GM18909 (cell line): ENCODE data around the gene HOXB13.
"Not testable (repeated sequence)": the region's sequence is repeated elsewhere in the genome, so short reads cannot be mapped to it uniquely, and the experiment has no call there.

Experiments used
- ATAC-seq: cut with Tn5 transposase; IDR thresholded peaks from one replicate; pipeline ENCODE4 v1.9.1; 2021; ENCODE audit warnings: mild to moderate bottlenecking; ENCODE audit not compliant: unreplicated experiment, poor library complexity

HOXB13 gene

DNA sequence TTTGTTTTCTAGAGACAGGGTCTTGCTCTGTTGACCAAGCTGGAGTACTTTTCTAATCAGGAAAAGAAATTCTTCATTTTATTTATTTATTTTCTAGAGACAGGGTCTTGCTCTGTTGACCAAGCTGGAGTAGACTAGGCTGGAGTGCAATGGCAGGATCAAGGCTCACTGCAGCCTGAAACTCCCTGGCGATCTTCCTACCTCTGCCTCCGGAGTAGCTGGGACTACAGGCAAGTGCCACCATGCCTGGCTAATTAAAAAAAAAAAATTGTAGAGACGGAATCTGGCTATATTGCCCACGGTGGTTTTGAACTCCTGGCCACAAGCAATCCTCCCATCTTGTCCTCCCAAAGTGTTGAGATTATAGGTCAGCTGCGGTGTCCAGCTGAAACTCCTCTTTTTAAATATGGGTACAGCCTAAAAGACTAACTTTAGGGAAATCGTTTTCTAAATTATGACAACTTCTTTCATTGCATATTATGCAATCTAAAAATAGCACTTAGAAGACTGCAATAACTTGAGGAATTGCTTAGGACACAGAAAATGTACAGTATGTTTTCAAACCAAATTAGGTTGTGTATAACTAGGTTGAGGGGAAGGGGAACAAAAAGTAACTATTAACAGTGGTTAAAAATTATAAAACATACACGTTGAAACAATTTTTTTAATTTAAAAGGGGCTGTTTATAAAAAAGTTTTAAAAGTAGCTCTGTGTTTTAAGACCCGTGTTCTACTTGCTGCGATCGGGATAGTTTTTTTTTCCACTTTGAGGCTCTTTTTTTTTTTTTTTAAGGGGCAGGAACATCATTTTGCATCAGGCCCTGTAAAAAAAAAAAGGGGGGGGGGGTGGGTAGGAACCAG, 11.0 kb downstream of the HOXB13 start:
- ATAC-seq: no peak

DNA sequence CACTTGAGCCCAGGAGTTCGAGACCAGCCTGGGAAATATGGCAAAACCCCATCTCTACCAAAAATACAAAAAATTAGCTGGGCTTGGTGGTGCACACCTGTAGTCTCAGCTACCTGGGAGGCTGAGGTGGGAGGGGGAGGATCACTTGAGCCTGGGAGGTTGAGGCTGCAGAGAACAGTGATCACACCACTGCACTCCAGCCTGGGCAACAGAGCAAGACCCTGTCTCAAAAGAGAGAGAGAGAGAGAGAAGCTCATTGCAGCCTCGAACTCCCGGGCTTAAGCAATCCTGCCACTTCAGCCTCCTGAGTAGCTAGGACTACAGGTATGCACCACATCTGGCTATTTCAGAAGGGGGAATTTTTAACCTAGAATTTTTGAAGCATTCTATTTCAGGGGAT, 12.0 kb downstream of the HOXB13 start:
- ATAC-seq: not testable (repeated sequence)

DNA sequence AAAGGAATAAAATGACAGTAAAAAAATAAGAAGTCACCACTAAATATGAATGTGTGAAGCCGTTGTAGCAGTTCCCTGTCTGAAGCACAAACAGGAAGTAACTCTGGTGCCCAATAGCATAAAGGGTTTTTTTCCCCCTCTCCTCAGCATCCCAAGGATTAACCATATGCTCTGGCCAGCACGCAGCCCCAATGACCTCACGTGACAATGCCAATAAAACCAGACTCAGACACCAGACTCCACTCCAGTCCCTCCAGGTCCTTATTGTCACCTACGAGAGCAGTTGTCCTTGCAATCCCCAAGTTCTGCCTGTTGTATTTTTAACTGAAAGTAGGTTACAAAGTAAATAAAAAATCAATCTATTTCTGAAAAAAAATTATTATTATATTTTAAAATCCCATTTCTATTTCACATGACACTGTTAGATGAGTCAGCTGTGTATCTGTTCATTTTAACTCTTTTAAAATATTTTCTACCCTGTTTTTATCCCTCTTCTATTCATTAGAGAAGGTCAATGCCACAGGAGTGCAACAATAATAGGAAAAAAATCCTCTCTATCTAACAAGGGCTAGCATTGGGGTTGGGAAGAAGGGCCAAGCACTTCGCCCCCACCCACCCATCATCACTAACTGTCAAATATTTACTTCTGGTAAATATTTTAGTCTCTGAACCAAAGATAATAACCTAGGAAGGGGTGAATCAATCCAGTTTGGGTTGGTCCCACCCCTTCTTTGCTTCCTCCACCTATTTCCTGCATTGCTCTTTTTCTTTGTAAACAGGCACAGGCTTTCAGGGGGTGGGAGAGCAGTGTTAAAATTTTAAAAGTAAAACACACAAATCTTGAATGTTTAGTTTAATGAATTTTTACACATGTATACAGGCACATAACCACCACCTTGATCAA, 12.8 kb downstream of the HOXB13 start:
- ATAC-seq: no peak

GRCh38 chr17:48711128-48711527, 17.4 kb downstream of the HOXB13 start:
- no peak for ATAC-seq

DNA sequence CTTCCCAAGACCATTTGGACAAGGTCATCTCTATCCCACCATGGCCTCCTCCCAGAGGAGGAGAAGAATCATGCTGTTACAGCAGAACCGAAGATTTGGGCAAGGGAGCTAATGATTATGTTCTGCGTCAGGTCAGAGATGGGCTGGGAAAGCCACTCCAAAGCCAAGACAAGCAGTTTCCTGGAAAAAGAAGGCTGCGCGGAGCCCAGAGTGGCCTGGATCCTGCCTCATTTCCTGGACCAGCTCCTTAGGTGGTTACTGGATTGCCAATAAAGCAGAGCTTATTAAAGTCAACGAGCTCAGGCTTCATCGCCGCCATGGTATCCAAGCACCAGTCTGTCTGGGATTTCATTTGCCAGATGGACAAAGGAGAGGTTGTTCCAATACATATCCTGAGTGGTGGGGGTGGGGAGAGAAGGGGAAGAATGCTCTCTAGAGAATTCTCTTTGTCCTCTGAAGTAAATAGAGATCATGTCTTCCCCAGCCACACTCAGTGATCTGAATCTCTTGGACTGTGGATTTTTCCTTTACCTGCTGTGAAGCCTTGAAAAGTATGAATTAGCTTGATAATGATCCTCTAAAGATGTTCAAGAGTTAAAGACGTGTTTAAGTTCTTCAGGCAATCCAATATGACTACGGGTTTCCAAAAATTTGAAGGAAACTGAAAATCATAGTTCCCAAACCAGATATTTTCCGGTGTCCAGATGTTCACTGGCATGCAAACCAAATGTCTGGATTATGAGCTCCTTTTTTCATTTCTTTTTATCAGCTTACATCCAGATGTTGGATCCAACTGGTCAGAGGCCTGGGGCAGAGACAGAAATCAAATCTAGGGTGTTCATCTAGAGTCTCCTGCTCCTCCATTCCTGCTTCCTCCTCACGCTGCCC, 23.9 kb downstream of the HOXB13 start:
- no peak for ATAC-seq

- no peak for ATAC-seq
Measured at GRCh38 chr17:48701864-48702532, 26.6 kb downstream of the HOXB13 start.

DNA sequence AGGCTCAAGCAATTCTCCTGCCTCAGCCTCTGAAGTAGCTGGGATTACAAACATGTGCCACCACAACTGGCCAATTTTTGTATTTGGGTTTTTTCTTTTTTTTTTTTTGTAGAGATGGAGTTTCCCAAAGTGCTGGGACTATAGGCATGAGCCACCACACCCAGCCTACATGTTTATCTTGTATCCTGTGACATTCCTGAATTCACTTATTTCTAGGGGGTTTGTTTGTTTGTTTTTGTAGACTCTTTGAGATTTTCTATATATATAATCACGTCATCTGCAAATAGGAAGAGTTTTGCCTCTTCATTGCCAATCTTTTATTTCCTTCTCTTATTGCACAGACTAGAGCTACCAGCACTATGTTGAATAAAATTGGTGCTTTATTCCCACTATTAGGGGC, 35.4 kb downstream of the HOXB13 start:
- ATAC-seq: no peak

- no peak for ATAC-seq
Measured at GRCh38 chr17:48692049-48692448, 36.5 kb downstream of the HOXB13 start.

GRCh38 chr17:48690655-48691054, 37.9 kb downstream of the HOXB13 start:
- ATAC-seq: no peak

GRCh38 chr17:48681609-48682008, 46.9 kb downstream of the HOXB13 start:
- ATAC-seq: no peak

DNA sequence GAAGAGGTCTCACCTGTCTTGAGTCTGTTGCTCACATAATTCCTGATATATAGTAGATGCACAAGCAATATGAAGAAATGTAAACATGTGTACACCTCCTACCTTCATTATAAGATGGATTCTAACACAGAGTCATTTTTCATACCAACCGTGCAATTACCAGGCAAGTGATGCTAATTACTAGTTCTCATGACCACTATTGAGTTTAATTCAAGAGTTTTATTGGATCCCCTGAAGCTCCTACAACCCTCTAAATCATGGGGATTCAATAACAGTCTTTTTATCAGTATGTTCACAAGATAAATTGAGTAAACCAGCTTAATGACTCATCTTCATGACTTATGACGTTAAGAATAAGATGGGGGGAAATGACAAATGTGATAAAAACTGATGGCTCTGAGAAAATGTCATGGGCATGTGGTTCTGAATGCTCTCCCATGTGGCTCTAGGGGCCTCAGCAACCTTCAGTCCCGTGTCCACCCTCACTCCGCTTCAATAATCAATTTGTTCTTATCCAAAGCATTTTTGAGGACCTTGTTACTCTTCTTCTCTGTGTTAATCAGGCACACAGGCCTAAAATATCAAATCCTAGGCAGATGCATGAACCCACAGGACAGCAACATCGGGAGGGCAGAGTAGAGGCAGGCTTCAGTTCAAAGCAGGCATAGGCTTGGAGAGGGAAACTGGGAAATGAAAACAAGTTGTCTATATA, 49.0 kb downstream of the HOXB13 start:
- ATAC-seq: no peak

GRCh38 chr17:48678141-48678971, 50.2 kb downstream of the HOXB13 start:
- ATAC-seq: peak; percentile 76

- no peak for ATAC-seq
Measured at GRCh38 chr17:48676963-48677558, 51.5 kb downstream of the HOXB13 start.
